CD14-positive monocyte (primary cell): Measurements from ENCODE around the gene TDRKH. TPM values are rescaled to one million over a fixed set of nuclear protein-coding genes. Genes with fewer than 3 reads are reported as not detected.

Source experiments
- DNase-seq, 3 donors: peaks; one replicate each; pipeline ENCODE4 v3.0.0-alpha.2; 2011 to 2022
- H2AFZ ChIP-seq: 2 replicates; pipeline ENCODE4 v1.6.0; 2012; ENCODE audit warnings: mild to moderate bottlenecking, low read depth, low read length, inconsistent platforms; ENCODE audit not compliant: insufficient read depth, poor library complexity, severe bottlenecking
- H3K27ac ChIP-seq, 2 donors: 1 replicate in 1 of 2; 2 replicates in 1 of 2; pipeline ENCODE4 v1.5.1; 2012 to 2013; ENCODE audit warnings: low read length in 2 of 2, control low read depth in 1 of 2, inconsistent platforms in 1 of 2, low read depth in 1 of 2, mild to moderate bottlenecking in 1 of 2
- H3K27me3 ChIP-seq, 2 donors: one replicate each; pipeline versions ENCODE4 v1.6.0 to v1.6.1; 2011 to 2013; ENCODE audit warnings: low read length in 2 of 2; ENCODE audit not compliant: control insufficient read depth in 2 of 2, insufficient read depth in 2 of 2
- H3K36me3 ChIP-seq, 2 donors: replicated peaks in 1 of 2; 1 replicate in 1 of 2; 2 replicates in 1 of 2; pipeline versions ENCODE4 v1.5.1 to v1.6.1; 2012 to 2013; ENCODE audit warnings: low read length in 2 of 2, control low read depth in 1 of 2, inconsistent platforms in 1 of 2, mild to moderate bottlenecking in 1 of 2; ENCODE audit not compliant: insufficient read depth in 2 of 2, control insufficient read depth in 1 of 2
- H3K4me1 ChIP-seq, 2 donors: 1 replicate in 1 of 2; 2 replicates in 1 of 2; pipeline versions ENCODE4 v1.5.1 to v1.6.1; 2012 to 2013; ENCODE audit warnings: low read length in 2 of 2, control low read depth in 1 of 2, inconsistent platforms in 1 of 2, mild to moderate bottlenecking in 1 of 2, moderate library complexity in 1 of 2; ENCODE audit not compliant: insufficient read depth in 2 of 2, control insufficient read depth in 1 of 2
- H3K4me2 ChIP-seq: replicated peaks from 2 replicates; pipeline ENCODE3; 2012; ENCODE audit warnings: low read length, moderate library complexity, mild to moderate bottlenecking; ENCODE audit not compliant: poor library complexity, severe bottlenecking; ENCODE audit errors: extremely low read depth
- H3K4me3 ChIP-seq, 3 experiments: fragments of 200-600 bp in 1 of 3; sonication (generic) in 1 of 3; replicated peaks in 1 of 3; 1 replicate in 2 of 3; 2 replicates in 1 of 3; pipeline ENCODE4 v1.5.1; 2011 to 2013; ENCODE audit warnings: low read length in 3 of 3, mild to moderate bottlenecking in 3 of 3, control low read depth in 2 of 3, low read depth in 2 of 3, inconsistent platforms in 1 of 3, moderate library complexity in 1 of 3
- H3K79me2 ChIP-seq: 2 replicates; pipeline ENCODE4 v1.6.0; 2012; ENCODE audit warnings: mild to moderate bottlenecking, control low read depth, inconsistent platforms, low read length, moderate library complexity; ENCODE audit not compliant: insufficient read depth
- H3K9ac ChIP-seq: 2 replicates; pipeline ENCODE4 v1.6.0; 2017; ENCODE audit warnings: low read length, mild to moderate bottlenecking; ENCODE audit not compliant: insufficient read depth, poor library complexity, severe bottlenecking
- H3K9me3 ChIP-seq, 2 donors: replicated peaks in 1 of 2; 1 replicate in 1 of 2; 2 replicates in 1 of 2; pipeline versions ENCODE4 v1.5.1 to v1.6.1; 2012 to 2013; ENCODE audit warnings: low read length in 2 of 2, control low read depth in 1 of 2; ENCODE audit not compliant: control insufficient read depth in 1 of 2, insufficient read depth in 1 of 2
- H4K20me1 ChIP-seq: 2 replicates; pipeline ENCODE4 v1.6.0; 2012; ENCODE audit warnings: mild to moderate bottlenecking, low read length, control low read depth, moderate library complexity; ENCODE audit not compliant: insufficient read depth
- H3K27ac Mint-ChIP-seq, 7 donors: one replicate each; pipeline ENCODE4 v1.8.0; 2020; ENCODE audit warnings: mild to moderate bottlenecking in 7 of 7, mixed read lengths in 7 of 7, moderate library complexity in 6 of 7, inconsistent platforms in 2 of 7
- H3K27me3 Mint-ChIP-seq, 3 donors: one replicate each; pipeline ENCODE4 v1.8.0; 2021 to 2022; ENCODE audit warnings: low read depth in 3 of 3, mild to moderate bottlenecking in 3 of 3, mixed read lengths in 3 of 3, moderate library complexity in 3 of 3, inconsistent platforms in 1 of 3
- H3K36me3 Mint-ChIP-seq, 2 donors: one replicate each; pipeline ENCODE4 v1.8.0; 2020; ENCODE audit warnings: mixed read lengths in 2 of 2, inconsistent platforms in 1 of 2, mild to moderate bottlenecking in 1 of 2
- H3K4me1 Mint-ChIP-seq: one replicate; pipeline ENCODE4 v1.8.0; 2020; ENCODE audit warnings: mild to moderate bottlenecking, mixed read lengths
- H3K4me3 Mint-ChIP-seq, 2 donors: one replicate each; pipeline ENCODE4 v1.8.0; 2020; ENCODE audit warnings: mild to moderate bottlenecking in 2 of 2, mixed read lengths in 2 of 2, moderate library complexity in 1 of 2
- H3K9me3 Mint-ChIP-seq, 7 donors: one replicate each; pipeline ENCODE4 v1.8.0; 2020 to 2022; ENCODE audit warnings: mixed read lengths in 7 of 7, mild to moderate bottlenecking in 6 of 7, moderate library complexity in 6 of 7, inconsistent platforms in 2 of 7
- CTCF ChIP-seq: fragments of 200-600 bp; IDR thresholded peaks from one replicate; pipeline ENCODE4 v1.8.0; 2022; ENCODE audit warnings: antibody characterized with exemption, mild to moderate bottlenecking
- WGBS: methylation state at CpG from one replicate; pipeline ENCODE4 v1.1.5; 2013; ENCODE audit warnings: missing lambda C conversion rate; ENCODE audit not compliant: insufficient coverage; 5-methylcytosine and 5-hydroxymethylcytosine counted together
- intact Hi-C, 2 donors: fragments of 100-400 bp; cut with micrococcal nuclease; formaldehyde crosslinking; loops; one replicate each; pipeline versions ENCODE4 v1.15.0 to v1.15.1; 2023
- polyA plus RNA-seq, 3 donors: library from polyadenylated mRNA; depleted of rRNA in 1 of 3; unstranded in 2 of 3; stranded (reverse) in 1 of 3; fragments of 300-500 nt in 2 of 3; fragments of >200 nt in 1 of 3; fragmentation: Illumina TruSeq in 2 of 3; gene quantifications; 1 replicate in 2 of 3; 2 replicates in 1 of 3; pipeline ENCODE4 v1.2.3, GENCODE V29; 2012 to 2021

TDRKH gene
- polyA plus RNA-seq, 3 donors = 0.72 to 1.6 (median 1.1) TPM

- peaks cover 57 to 80% of the 10 kb centered on the region in 2 donors for H3K4me1 ChIP-seq
- H3K36me3 Mint-ChIP-seq = peaks cover 6 to 13% of the 10 kb centered on the region in 2 donors
- 0% methylated on average over 2 of the region's 3 CpGs for WGBS
Measured at GRCh38 chr1:151837197-151837596, 46.9 kb upstream of the TDRKH start.

GRCh38 chr1:151835596-151835995, 45.3 kb upstream of the TDRKH start:
- Histone ChIP-seq H3K36me3 (no peaks in the 10 kb centered on the region), H3K27me3 (peaks cover 29 to 34% of the 10 kb centered on the region in 2 donors), H3K4me3 (no peak overlapping the region), H3K4me2 (no peak overlapping the region), H3K79me2 (no peaks in the 10 kb centered on the region), H3K9me3 (peaks cover 0 to 17% of the 10 kb centered on the region in 2 donors), H3K4me1 (peaks cover 65 to 96% of the 10 kb centered on the region in 2 donors), H4K20me1 (no peaks in the 10 kb centered on the region), H3K27ac (no peak overlapping the region), H3K9ac (no peak overlapping the region), H2AFZ (no peak overlapping the region)
- Mint-ChIP-seq H3K9me3 (peaks cover 0 to 19% (median 14%) of the 10 kb centered on the region in 7 donors), H3K27me3 (peaks cover 34 to 53% (median 40%) of the 10 kb centered on the region in 3 donors), H3K4me1 (peaks cover 83% of the 10 kb centered on the region), H3K4me3 (no peak overlapping the region), H3K27ac (no peak overlapping the region), H3K36me3 (peaks cover 6 to 13% of the 10 kb centered on the region in 2 donors)
- no CpG with 5 or more reads among the region's 7 CpGs for WGBS
- intact Hi-C loops = loop anchor here in 1 of 2 donors (5.0 kb wide), 1 partner anchor 298 kb away; no protein-coding TSS in a partner anchor
- no peak for TF ChIP-seq CTCF
- no peak for DNase-seq

More at GRCh38 chr1:151837197-151837596, 46.9 kb upstream of the TDRKH start:
- Histone ChIP-seq H3K79me2 (no peaks in the 10 kb centered on the region), H3K27ac (no peak overlapping the region), H3K36me3 (no peaks in the 10 kb centered on the region), H2AFZ (no peak overlapping the region), H3K9ac (no peak overlapping the region), H3K27me3 (peaks cover 44 to 50% of the 10 kb centered on the region in 2 donors), H3K4me3 (no peak overlapping the region), H3K4me2 (no peak overlapping the region), H4K20me1 (no peaks in the 10 kb centered on the region), H3K9me3 (peaks cover 0 to 22% of the 10 kb centered on the region in 2 donors)
- intact Hi-C loops = loop anchor here in 1 of 2 donors (5.0 kb wide), 1 partner anchor 300 kb away; no protein-coding TSS in a partner anchor
- peaks cover 0 to 21% (median 14%) of the 10 kb centered on the region in 7 donors for H3K9me3 Mint-ChIP-seq
- peak overlapping the region; percentile 66 to 88 for H3K4me3 Mint-ChIP-seq
- TF ChIP-seq CTCF = no peak
- no peak for DNase-seq
- H3K4me1 Mint-ChIP-seq = peaks cover 71% of the 10 kb centered on the region
- H3K27ac Mint-ChIP-seq = peak overlapping the region in 2 of 7 donors; percentile 20 to 48
- H3K27me3 Mint-ChIP-seq = peaks cover 47 to 68% (median 54%) of the 10 kb centered on the region in 3 donors
